ENCODE measurements around the gene PROX1. TPM values are rescaled to one million over a fixed set of nuclear protein-coding genes. Genes with fewer than 3 reads are reported as not detected.

The PROX1 gene
- total and polyA plus RNA-seq, 2 of the 8 experiments (the other 6 are each of a cell fraction or from before 2014, with no cell fraction given), result 0.30 to 2.0 TPM

- H4K8ac ChIP-seq (ENCODE audit: extremely low read depth, insufficient read depth, low read length), result no peak overlapping the region
- no peak overlapping the region for H2BK120ac ChIP-seq (replicated peaks; ENCODE audit: low read depth, low read length)
- no peak overlapping the region for H3K23ac ChIP-seq (ENCODE audit: insufficient read length)
- no peak overlapping the region for H3K9ac ChIP-seq (replicated peaks in 1 of 4; ENCODE audit: extremely low read depth in 1 of 4, low read depth in 3 of 4, low read length in 3 of 4)
- no peak overlapping the region for H3K4me3 ChIP-seq (ENCODE audit: extremely low read depth in 1 of 4, insufficient read depth in 2 of 4, low read depth in 3 of 4, low read length in 4 of 4)
- H3K18ac ChIP-seq (ENCODE audit: extremely low read depth, low read length), result no peak overlapping the region
- no peak for DNase-seq (ENCODE audit: low read depth in 1 of 2, low spot score in 2 of 2)
- no peaks in the 10 kb centered on the region for H4K20me1 ChIP-seq (replicated peaks in 1 of 2; ENCODE audit: control insufficient read depth in 1 of 2, insufficient read depth in 2 of 2, low read length in 2 of 2)
- no peak overlapping the region for H2AK5ac ChIP-seq (ENCODE audit: low read depth, low read length)
- no peak overlapping the region for H2BK5ac ChIP-seq (ENCODE audit: low read depth, low read length)
- H3K36me3 ChIP-seq (ENCODE audit: control insufficient read depth in 2 of 4, insufficient read depth in 4 of 4, low read length in 3 of 4), result no peaks in the 10 kb centered on the region
- no peak for FAIRE-seq
- ChIA-PET POLR2A (ENCODE audit: partially characterized antibody) (no interaction called here), CTCF (ENCODE audit: partially characterized antibody) (interaction anchor here (1.0 to 1.2 kb wide), 2 partner anchors 9 to 14 kb away, joined by 4 read pairs; no protein-coding TSS in a partner anchor)
- no peak overlapping the region for H3K27ac ChIP-seq (ENCODE audit: low read depth, low read length)
- H3K56ac ChIP-seq (replicated peaks; ENCODE audit: insufficient read length, low read depth, low read length), result no peak overlapping the region
- no peaks in the 10 kb centered on the region for H3K4me1 ChIP-seq (replicated peaks in 1 of 4; ENCODE audit: control insufficient read depth in 3 of 4, insufficient read depth in 4 of 4, low read length in 3 of 4)
- H3K23me2 ChIP-seq (ENCODE audit: low read depth, low read length), result no peaks in the 10 kb centered on the region
- H2BK15ac ChIP-seq (ENCODE audit: low read length), result no peak overlapping the region
- no peak overlapping the region for H4K5ac ChIP-seq (ENCODE audit: insufficient read length, low read depth, low read length)
- H2BK12ac ChIP-seq (ENCODE audit: low read depth, low read length), result no peak overlapping the region
- no peak overlapping the region for H2BK20ac ChIP-seq (ENCODE audit: low read length)
- peaks cover 0 to 3% of the 10 kb centered on the region in 2 experiments; a peak in 1 of 4 replicates for H3K9me3 ChIP-seq (ENCODE audit: insufficient read depth in 2 of 2, low read depth in 1 of 2, low read length in 1 of 2)
- no peaks in the 10 kb centered on the region for H3K79me1 ChIP-seq (ENCODE audit: low read depth, low read length)
- no peak overlapping the region for H3K14ac ChIP-seq (ENCODE audit: insufficient read length)
- no peak overlapping the region for H3K4me2 ChIP-seq (ENCODE audit: insufficient read depth in 1 of 2, low read depth in 2 of 2, low read length in 2 of 2)
- H3K4ac ChIP-seq (replicated peaks; ENCODE audit: insufficient read length, low read depth, low read length), result no peak overlapping the region
- H3K27me3 ChIP-seq (replicated peaks in 1 of 4; ENCODE audit: control insufficient read depth in 3 of 4, extremely low read depth in 1 of 4, insufficient read depth in 3 of 4, low read length in 3 of 4), result no peaks in the 10 kb centered on the region; a peak in 1 of 7 replicates
- H3K79me2 ChIP-seq (ENCODE audit: control insufficient read depth in 1 of 2, insufficient read depth in 2 of 2, low read length in 2 of 2), result no peaks in the 10 kb centered on the region
- H2AFZ ChIP-seq (ENCODE audit: low read length), result no peak overlapping the region
- no peak overlapping the region for H4K91ac ChIP-seq (replicated peaks; ENCODE audit: insufficient read length, low read length)
- no peak for TF ChIP-seq BACH1 (IDR thresholded peaks at IDR 0.05; ENCODE audit: low read length)
- TF ChIP-seq FOSL1 (IDR thresholded peaks at IDR 0.05; ENCODE audit: insufficient read depth, low read depth, low read length), result no peak
- no peak for TF ChIP-seq E2F6 (IDR thresholded peaks at IDR 0.05)
- TF ChIP-seq POU5F1 (IDR thresholded peaks at IDR 0.05; ENCODE audit: low read depth, low read length), result no peak
- no peak for TF ChIP-seq ASH2L (IDR thresholded peaks at IDR 0.05; ENCODE audit: low read length)
- TF ChIP-seq CTCF (IDR thresholded peaks at IDR 0.05; ENCODE audit: control extremely low read depth in 1 of 3, insufficient read depth in 1 of 3, low read depth in 1 of 3, low read length in 3 of 3), result no peak
- no peak for TF ChIP-seq SP4 (IDR thresholded peaks at IDR 0.05; ENCODE audit: low read length)
- no peak for TF ChIP-seq CEBPB (IDR thresholded peaks at IDR 0.05; ENCODE audit: low read depth, low read length)
- TF ChIP-seq SIRT6 (IDR thresholded peaks at IDR 0.05; ENCODE audit: low read length), result no peak
- no peak for TF ChIP-seq SRF (IDR thresholded peaks at IDR 0.05; ENCODE audit: low read depth, low read length)
- TF ChIP-seq BCL11A (IDR thresholded peaks at IDR 0.05; ENCODE audit: low read depth in 2 of 2, low read length in 2 of 2), result no peak
- no peak for TF ChIP-seq POLR2AphosphoS5 (IDR thresholded peaks at IDR 0.05; ENCODE audit: low read depth, low read length)
- no peak for TF ChIP-seq SAP30 (IDR thresholded peaks at IDR 0.05; ENCODE audit: insufficient read depth, insufficient replicate concordance, low read length)
- no peak for TF ChIP-seq JUND (IDR thresholded peaks at IDR 0.05; ENCODE audit: low read length)
These were observed 46.8 kb upstream of the PROX1 start for GRCh38 chr1:213940947-213941346.
